GM21515 (cell line): ENCODE data around the gene DNM3.

Experiments
- ATAC-seq: cut with Tn5 transposase; IDR thresholded peaks from one replicate; pipeline ENCODE4 v1.9.1; 2021; ENCODE audit not compliant: unreplicated experiment

DNM3 gene

GRCh38 chr1:172211221-172211620 is 369.9 kb downstream of the DNM3 start:
- ATAC-seq: no peak

GRCh38 chr1:172212124-172212523 is 370.8 kb downstream of the DNM3 start:
- no peak for ATAC-seq

- ATAC-seq: no peak
Measured at GRCh38 chr1:172215006-172215405, 373.7 kb downstream of the DNM3 start.

GRCh38 chr1:172219966-172220365 is 378.7 kb downstream of the DNM3 start:
- no peak for ATAC-seq

GRCh38 chr1:172220376-172220775 is 379.1 kb downstream of the DNM3 start:
- no peak for ATAC-seq

GRCh38 chr1:172221436-172221835 is 380.1 kb downstream of the DNM3 start:
- ATAC-seq: no peak

GRCh38 chr1:172224871-172225270 is 383.6 kb downstream of the DNM3 start:
- ATAC-seq: no peak

GRCh38 chr1:172229942-172230341 is 388.6 kb downstream of the DNM3 start:
- ATAC-seq: no peak

GRCh38 chr1:172230526-172230925 is 389.2 kb downstream of the DNM3 start:
- ATAC-seq: no peak

GRCh38 chr1:172236958-172237357 is 395.7 kb downstream of the DNM3 start:
- ATAC-seq: no peak

- no peak for ATAC-seq
Measured at GRCh38 chr1:172238158-172238557, 396.9 kb downstream of the DNM3 start.

GRCh38 chr1:172238965-172239364 is 397.7 kb downstream of the DNM3 start:
- ATAC-seq: no peak

GRCh38 chr1:172239901-172240300 is 398.6 kb downstream of the DNM3 start:
- no peak for ATAC-seq

- no peak for ATAC-seq
Measured at GRCh38 chr1:172241540-172241939, 400.2 kb downstream of the DNM3 start.

- ATAC-seq: no peak
Measured at GRCh38 chr1:172244865-172245264, 403.6 kb downstream of the DNM3 start.

- no peak for ATAC-seq
Measured at GRCh38 chr1:172245788-172246187, 404.5 kb downstream of the DNM3 start.

- ATAC-seq: no peak
Measured at GRCh38 chr1:172246521-172247390, 405.5 kb downstream of the DNM3 start.

GRCh38 chr1:172251486-172251885 is 410.2 kb downstream of the DNM3 start:
- no peak for ATAC-seq

- no peak for ATAC-seq
Measured at GRCh38 chr1:172252321-172252720, 411.0 kb downstream of the DNM3 start.

GRCh38 chr1:172252958-172253357 is 411.7 kb downstream of the DNM3 start:
- ATAC-seq: no peak

GRCh38 chr1:172254521-172255222 is 413.4 kb downstream of the DNM3 start:
- no peak for ATAC-seq

GRCh38 chr1:172255223-172255560 is 413.9 kb downstream of the DNM3 start:
- ATAC-seq: no peak
